ENCODE results near the gene ITPRID1. TPM values are rescaled to one million over a fixed set of nuclear protein-coding genes. Genes with fewer than 3 reads are reported as not detected.

Gene ITPRID1
- total and polyA plus RNA-seq, 9 of the 15 experiments (the other 6 are each of a cell fraction or from before 2014, with no cell fraction given), result not detected

- TF ChIP-seq ZMIZ1 (IDR thresholded peaks at IDR 0.05; ENCODE audit: low read depth in 2 of 2, low read length in 2 of 2), result no peak
- no peak for TF ChIP-seq ELF4 (CRISPR knock-in tag; IDR thresholded peaks at IDR 0.05)
- no peak for TF ChIP-seq ETV6 (IDR thresholded peaks at IDR 0.05; ENCODE audit: borderline replicate concordance in 1 of 2, low read depth in 2 of 2, low read length in 1 of 2)
- TF ChIP-seq ETV6 (CRISPR knock-in tag; IDR thresholded peaks at IDR 0.05; ENCODE audit: borderline replicate concordance), result no peak
- no peak for TF ChIP-seq BCL6 (CRISPR knock-in tag; IDR thresholded peaks at IDR 0.05)
- TF ChIP-seq TBP (optimal IDR thresholded peaks at IDR 0.05; ENCODE audit: low read depth, low read length), result no peak
- TF ChIP-seq EHMT2 (IDR thresholded peaks at IDR 0.05), result no peak
- no peak for TF ChIP-seq ZNF583 (CRISPR knock-in tag; IDR thresholded peaks at IDR 0.05)
Observed at GRCh38 chr7:31633467-31633866, 119.6 kb downstream of the ITPRID1 start (continued).
